ENCODE results near the gene GPC3.

DNA sequence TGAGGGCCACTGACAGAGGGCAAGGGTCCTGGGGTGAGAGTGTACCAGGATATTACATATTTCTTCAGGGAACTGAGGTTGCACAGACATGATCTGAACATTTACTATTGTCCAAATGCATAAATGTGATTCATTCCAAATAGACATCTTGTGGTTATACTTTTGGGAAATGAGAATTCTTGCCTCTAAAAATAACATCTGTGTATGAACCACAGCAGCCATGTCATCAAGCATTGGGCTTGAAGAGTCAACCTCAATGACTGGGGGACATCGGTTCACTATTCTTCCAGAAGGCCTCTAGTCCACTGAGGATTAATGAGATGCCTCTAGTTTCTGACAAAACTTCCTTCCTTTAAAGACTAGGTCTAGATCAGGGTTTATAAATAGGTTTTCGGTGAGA lies 377.0 kb downstream of the GPC3 start:
- TF ChIP-seq FOXA1 (IDR thresholded peaks at IDR 0.05) (no peak), FOXK2 (IDR thresholded peaks at IDR 0.05) (no peak), NFRKB (IDR thresholded peaks at IDR 0.05) (no peak), FOXM1 (IDR thresholded peaks at IDR 0.05; ENCODE audit: borderline replicate concordance) (no peak), ELF4 (IDR thresholded peaks at IDR 0.05) (no peak), BHLHE40 (IDR thresholded peaks at IDR 0.05; ENCODE audit: borderline replicate concordance) (no peak), SP1 (IDR thresholded peaks at IDR 0.05) (no peak), SUZ12 (IDR thresholded peaks at IDR 0.05) (no peak), HDGF (IDR thresholded peaks at IDR 0.05; ENCODE audit: borderline replicate concordance) (no peak)

All from HEK293T (cell line).